Progenitor cell of endocrine pancreas (in vitro differentiated cells): ENCODE measurements around the gene C1QTNF3. TPM values are rescaled to one million over a fixed set of nuclear protein-coding genes. Genes with fewer than 3 reads are reported as not detected.

ENCODE experiments used
- DNase-seq: peaks from one replicate; pipeline ENCODE4 v3.0.0; 2021; ENCODE audit warnings: low spot score; ENCODE audit not compliant: unreplicated experiment
- H3K27ac Mint-ChIP-seq: 2 replicates; pipeline ENCODE4 v1.8.0; 2021; ENCODE audit warnings: mild to moderate bottlenecking, moderate library complexity, mixed read lengths
- H3K27me3 Mint-ChIP-seq: 2 replicates; pipeline ENCODE4 v1.8.0; 2021; ENCODE audit warnings: mixed read lengths
- H3K36me3 Mint-ChIP-seq: 2 replicates; pipeline ENCODE4 v1.8.0; 2022; ENCODE audit warnings: mixed read lengths; ENCODE audit not compliant: insufficient read depth
- H3K4me1 Mint-ChIP-seq: 2 replicates; pipeline ENCODE4 v1.8.0; 2021; ENCODE audit warnings: low read depth, mixed read lengths
- H3K4me3 Mint-ChIP-seq: 2 replicates; pipeline ENCODE4 v1.8.0; 2021; ENCODE audit warnings: low read depth, mild to moderate bottlenecking, moderate library complexity, mixed read lengths
- H3K9me3 Mint-ChIP-seq: 2 replicates; pipeline ENCODE4 v1.8.0; 2021; ENCODE audit warnings: low read depth, mixed read lengths
- total RNA-seq: library from RNA; stranded (reverse); gene quantifications from 2 replicates; pipeline ENCODE4 v1.2.1, GENCODE V29; 2021
- TF ChIP-seq, protein P1 (sequence below): fragments of 200-600 bp; sonication (generic); IDR thresholded peaks from one replicate; pipeline ENCODE4 v1.5.0; 2021; ENCODE audit warnings: antibody characterized with exemption, mild to moderate bottlenecking; ENCODE audit not compliant: unreplicated experiment

C1QTNF3 gene
- total RNA-seq, 1 donor from 2014 or later, result 9.6 TPM

DNA sequence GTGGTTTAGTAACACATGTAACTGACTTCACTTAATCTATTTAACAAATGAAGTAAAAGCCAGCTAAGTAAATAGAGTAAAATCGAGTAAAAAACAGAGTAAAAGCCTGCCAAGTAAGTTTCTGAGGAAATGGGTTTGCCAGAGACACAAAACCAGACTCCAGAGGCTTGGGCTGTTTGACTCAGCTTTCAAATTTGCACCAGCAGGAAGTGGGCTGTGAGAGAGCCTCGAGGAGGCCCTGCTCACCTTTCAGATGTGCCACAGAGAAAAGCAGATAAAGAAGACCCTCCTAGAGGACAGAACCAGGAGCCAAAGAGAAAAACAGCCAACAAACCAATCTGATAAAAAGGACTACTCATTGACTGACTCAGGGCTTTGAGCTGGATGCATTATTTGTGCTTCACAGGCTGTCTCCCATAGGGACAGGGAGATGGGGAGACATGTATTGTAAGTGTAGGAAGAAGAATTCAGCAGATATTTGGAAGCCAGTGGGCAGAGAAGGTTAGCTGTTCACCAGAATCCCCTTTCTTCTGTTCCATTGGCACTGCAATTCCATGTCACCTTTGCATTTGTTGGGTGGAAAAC is 20.8 kb downstream of the C1QTNF3 start:
- TF ChIP-seq, protein P1, sequence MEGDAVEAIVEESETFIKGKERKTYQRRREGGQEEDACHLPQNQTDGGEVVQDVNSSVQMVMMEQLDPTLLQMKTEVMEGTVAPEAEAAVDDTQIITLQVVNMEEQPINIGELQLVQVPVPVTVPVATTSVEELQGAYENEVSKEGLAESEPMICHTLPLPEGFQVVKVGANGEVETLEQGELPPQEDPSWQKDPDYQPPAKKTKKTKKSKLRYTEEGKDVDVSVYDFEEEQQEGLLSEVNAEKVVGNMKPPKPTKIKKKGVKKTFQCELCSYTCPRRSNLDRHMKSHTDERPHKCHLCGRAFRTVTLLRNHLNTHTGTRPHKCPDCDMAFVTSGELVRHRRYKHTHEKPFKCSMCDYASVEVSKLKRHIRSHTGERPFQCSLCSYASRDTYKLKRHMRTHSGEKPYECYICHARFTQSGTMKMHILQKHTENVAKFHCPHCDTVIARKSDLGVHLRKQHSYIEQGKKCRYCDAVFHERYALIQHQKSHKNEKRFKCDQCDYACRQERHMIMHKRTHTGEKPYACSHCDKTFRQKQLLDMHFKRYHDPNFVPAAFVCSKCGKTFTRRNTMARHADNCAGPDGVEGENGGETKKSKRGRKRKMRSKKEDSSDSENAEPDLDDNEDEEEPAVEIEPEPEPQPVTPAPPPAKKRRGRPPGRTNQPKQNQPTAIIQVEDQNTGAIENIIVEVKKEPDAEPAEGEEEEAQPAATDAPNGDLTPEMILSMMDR, result no peak
- H3K4me3 Mint-ChIP-seq, result no peak overlapping the region
- H3K4me1 Mint-ChIP-seq, result peaks cover 2% of the 10 kb centered on the region
- no peak overlapping the region for H3K27ac Mint-ChIP-seq
- H3K9me3 Mint-ChIP-seq, result no peaks in the 10 kb centered on the region
- H3K36me3 Mint-ChIP-seq, result peaks cover 20% of the 10 kb centered on the region
- no peak for DNase-seq
- no peaks in the 10 kb centered on the region for H3K27me3 Mint-ChIP-seq

DNA sequence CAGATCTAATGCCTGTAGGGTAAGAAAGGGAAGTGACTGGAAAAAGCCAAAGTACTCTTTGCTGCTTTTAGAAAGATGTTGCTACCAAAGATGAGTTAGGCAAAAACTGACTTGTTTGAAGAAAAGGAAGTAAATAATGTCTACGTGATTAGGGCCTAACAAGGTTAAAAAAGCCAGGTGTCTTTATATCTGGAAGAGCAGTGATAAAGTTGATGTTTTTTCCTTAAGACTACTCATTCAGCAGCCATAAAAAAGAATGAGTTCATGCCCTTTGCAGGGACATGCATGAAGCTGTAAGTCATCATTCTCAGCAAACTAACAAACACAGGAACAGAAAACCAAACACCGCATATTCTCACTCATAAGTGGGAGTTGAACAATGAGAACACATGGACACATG is 21.7 kb downstream of the C1QTNF3 start:
- H3K36me3 Mint-ChIP-seq, result peaks cover 18% of the 10 kb centered on the region
- H3K4me3 Mint-ChIP-seq, result no peak overlapping the region
- H3K27me3 Mint-ChIP-seq, result no peaks in the 10 kb centered on the region
- H3K9me3 Mint-ChIP-seq, result no peaks in the 10 kb centered on the region
- DNase-seq, result no peak
- TF ChIP-seq, protein P1, result no peak
- H3K4me1 Mint-ChIP-seq, result peaks cover 5% of the 10 kb centered on the region
- H3K27ac Mint-ChIP-seq, result no peak overlapping the region

DNA sequence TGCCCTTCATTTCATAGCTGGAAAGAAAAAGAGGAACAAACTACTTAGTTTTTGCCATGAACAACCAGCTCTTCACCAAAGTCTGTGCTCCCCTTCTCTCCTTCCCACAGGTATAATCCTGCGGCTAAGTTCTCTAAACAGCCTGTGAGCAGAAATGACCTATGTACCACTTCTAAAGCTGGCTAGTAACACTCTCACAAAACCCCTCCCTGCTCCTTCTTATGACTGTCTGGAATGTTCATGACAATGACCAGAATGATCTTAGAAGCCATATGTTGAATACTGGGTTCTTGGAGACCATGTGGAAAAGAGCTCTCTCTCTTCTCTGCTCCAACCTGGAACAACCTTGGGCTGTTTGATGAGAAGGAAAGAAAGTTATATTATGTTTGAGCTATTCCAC is 22.3 kb downstream of the C1QTNF3 start:
- TF ChIP-seq, protein P1, result no peak
- H3K4me1 Mint-ChIP-seq, result peaks cover 5% of the 10 kb centered on the region
- H3K27ac Mint-ChIP-seq, result no peak overlapping the region
- no peaks in the 10 kb centered on the region for H3K27me3 Mint-ChIP-seq
- no peak for DNase-seq
- no peaks in the 10 kb centered on the region for H3K9me3 Mint-ChIP-seq
- peaks cover 18% of the 10 kb centered on the region for H3K36me3 Mint-ChIP-seq
- H3K4me3 Mint-ChIP-seq, result no peak overlapping the region

DNA sequence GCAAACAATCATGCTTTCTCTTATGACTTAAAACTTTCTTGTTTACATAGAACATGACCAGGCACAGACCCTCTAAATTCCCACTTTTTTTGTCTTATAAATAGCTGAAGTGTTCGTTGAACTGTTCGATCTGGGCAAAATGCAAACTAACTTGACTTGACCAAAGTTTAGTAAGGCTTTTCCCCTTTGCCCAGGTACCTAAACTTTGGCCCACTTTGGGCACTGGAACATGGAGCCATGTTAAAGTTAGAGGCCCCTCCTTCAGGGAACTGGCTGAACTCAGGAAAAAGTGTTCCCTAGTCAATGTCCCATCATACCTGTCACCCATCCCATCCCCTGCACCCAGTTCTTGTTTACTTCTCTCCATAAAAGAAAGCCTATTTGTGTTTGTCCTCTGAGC is 25.8 kb downstream of the C1QTNF3 start:
- H3K36me3 Mint-ChIP-seq, result peaks cover 16% of the 10 kb centered on the region
- H3K27me3 Mint-ChIP-seq, result no peaks in the 10 kb centered on the region
- peaks cover 5% of the 10 kb centered on the region for H3K4me1 Mint-ChIP-seq
- H3K27ac Mint-ChIP-seq, result peak overlapping the region; percentile 48
- H3K9me3 Mint-ChIP-seq, result peaks cover 4% of the 10 kb centered on the region
- TF ChIP-seq, protein P1, result no peak
- no peak for DNase-seq
- no peak overlapping the region for H3K4me3 Mint-ChIP-seq

DNA sequence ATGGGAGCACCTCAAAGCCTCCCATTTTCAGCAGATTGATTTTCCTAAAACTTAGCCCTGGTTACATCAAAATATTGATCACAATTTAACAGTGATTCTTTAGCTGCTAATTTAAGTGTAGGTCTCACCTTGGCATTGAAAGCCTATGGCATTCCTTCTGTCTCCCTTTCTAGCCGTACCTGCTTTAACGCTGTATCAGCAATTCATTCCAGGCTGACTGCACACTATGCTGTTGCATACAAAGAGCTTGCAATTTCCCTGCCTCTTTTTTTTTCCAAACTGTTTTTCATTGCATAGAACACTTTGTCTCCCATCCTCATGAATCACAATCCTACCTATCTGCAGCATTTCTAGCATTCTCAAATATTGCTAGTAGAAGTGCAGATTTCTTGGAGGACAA is 26.3 kb downstream of the C1QTNF3 start:
- H3K36me3 Mint-ChIP-seq, result peaks cover 16% of the 10 kb centered on the region
- peaks cover 7% of the 10 kb centered on the region for H3K4me1 Mint-ChIP-seq
- no peak overlapping the region for H3K4me3 Mint-ChIP-seq
- no peaks in the 10 kb centered on the region for H3K27me3 Mint-ChIP-seq
- no peak for DNase-seq
- H3K27ac Mint-ChIP-seq, result no peak overlapping the region
- H3K9me3 Mint-ChIP-seq, result peaks cover 4% of the 10 kb centered on the region
- TF ChIP-seq, protein P1, result no peak
